PC-3 (cell line): ENCODE results near the gene RABL3.

Experiments used
- EZH2phosphoT487 ChIP-seq: fragments of 300-600 bp; sonication (generic); IDR thresholded peaks from 2 replicates; pipeline ENCODE4 v1.6.1; 2018; ENCODE audit warnings: mild to moderate bottlenecking, antibody characterized with exemption, low read length, borderline replicate concordance
- TF ChIP-seq, protein P1 (sequence below): fragments of 300-600 bp; sonication (generic); conservative IDR thresholded peaks from 2 replicates; pipeline ENCODE4 v1.5.1; 2017; ENCODE audit warnings: antibody characterized with exemption, low read depth, mild to moderate bottlenecking, low read length

GRCh38 chr3:120641696-120642246 is 100.5 kb downstream of the RABL3 start:
- TF ChIP-seq, protein P1, sequence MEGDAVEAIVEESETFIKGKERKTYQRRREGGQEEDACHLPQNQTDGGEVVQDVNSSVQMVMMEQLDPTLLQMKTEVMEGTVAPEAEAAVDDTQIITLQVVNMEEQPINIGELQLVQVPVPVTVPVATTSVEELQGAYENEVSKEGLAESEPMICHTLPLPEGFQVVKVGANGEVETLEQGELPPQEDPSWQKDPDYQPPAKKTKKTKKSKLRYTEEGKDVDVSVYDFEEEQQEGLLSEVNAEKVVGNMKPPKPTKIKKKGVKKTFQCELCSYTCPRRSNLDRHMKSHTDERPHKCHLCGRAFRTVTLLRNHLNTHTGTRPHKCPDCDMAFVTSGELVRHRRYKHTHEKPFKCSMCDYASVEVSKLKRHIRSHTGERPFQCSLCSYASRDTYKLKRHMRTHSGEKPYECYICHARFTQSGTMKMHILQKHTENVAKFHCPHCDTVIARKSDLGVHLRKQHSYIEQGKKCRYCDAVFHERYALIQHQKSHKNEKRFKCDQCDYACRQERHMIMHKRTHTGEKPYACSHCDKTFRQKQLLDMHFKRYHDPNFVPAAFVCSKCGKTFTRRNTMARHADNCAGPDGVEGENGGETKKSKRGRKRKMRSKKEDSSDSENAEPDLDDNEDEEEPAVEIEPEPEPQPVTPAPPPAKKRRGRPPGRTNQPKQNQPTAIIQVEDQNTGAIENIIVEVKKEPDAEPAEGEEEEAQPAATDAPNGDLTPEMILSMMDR: no peak
- TF ChIP-seq EZH2phosphoT487: no peak
